SK-N-MC (cell line): ENCODE results near the gene ISM1.

ENCODE experiments used
- EZH2 ChIP-seq: fragments of 200-600 bp; sonication (generic); IDR thresholded peaks from one replicate; pipeline ENCODE4 v1.6.1; 2017; ENCODE audit warnings: antibody characterized with exemption
- POLR2AphosphoS5 ChIP-seq: IDR thresholded peaks from 2 replicates; pipeline ENCODE4 v1.6.1; 2012; ENCODE audit warnings: mild to moderate bottlenecking, low read depth, low read length, borderline replicate concordance

GRCh38 chr20:13213335-13213734 lies 7.7 kb upstream of the ISM1 start:
- TF ChIP-seq EZH2 (no peak), POLR2AphosphoS5 (no peak)
